OCI-LY7 (cell line): ENCODE measurements around the gene DAW1. TPM values are rescaled to one million over a fixed set of nuclear protein-coding genes. Genes with fewer than 3 reads are reported as not detected.

Experiments used
- BruUV-seq: library from RNA; stranded (reverse); fragments of 400-500 nt; replicated peaks from 2 replicates; lab custom pipeline; 2021; lab: Mats Ljungman, UMichigan
- CTCF ChIA-PET: fragments of 300-600 bp; sonication (Branson Sonifier 250); formaldehyde crosslinking; loops from one replicate; lab custom pipeline; 2022; ENCODE audit warnings: antibody characterized with exemption; ENCODE audit not compliant: unreplicated experiment; lab: Charles Lee
- POLR2A ChIA-PET: fragments of 300-600 bp; sonication (Branson Sonifier 250); formaldehyde crosslinking; loops from one replicate; lab custom pipeline; 2022; ENCODE audit warnings: antibody characterized with exemption; lab: Charles Lee
- DNase-seq: peaks from one replicate; pipeline ENCODE4 v3.0.0-alpha.2; 2015; ENCODE audit warnings: low spot score
- H2AFZ ChIP-seq: fragments of 200-600 bp; sonication (generic), shearing (Covaris generic); 2 replicates; pipeline ENCODE4 v1.6.1; 2014; ENCODE audit warnings: mild to moderate bottlenecking, antibody characterized with exemption, low read length, moderate library complexity
- H3K27ac ChIP-seq: fragments of 200-600 bp; sonication (generic); 2 replicates; pipeline ENCODE4 v1.5.1; 2014; ENCODE audit warnings: mixed run types, low read depth, mild to moderate bottlenecking, moderate library complexity, low read length, inconsistent platforms; ENCODE audit not compliant: poor library complexity, severe bottlenecking
- H3K36me3 ChIP-seq: fragments of 200-600 bp; sonication (generic); 2 replicates; pipeline ENCODE4 v1.6.1; 2014; ENCODE audit warnings: mild to moderate bottlenecking, antibody characterized with exemption, low read length, moderate library complexity, mixed read lengths; ENCODE audit not compliant: insufficient read depth
- H3K4me1 ChIP-seq: fragments of 200-600 bp; sonication (generic); 2 replicates; pipeline ENCODE4 v1.5.1; 2014; ENCODE audit warnings: mild to moderate bottlenecking, low read length; ENCODE audit not compliant: insufficient read depth, poor library complexity, severe bottlenecking
- H3K4me2 ChIP-seq: fragments of 200-600 bp; sonication (generic); 2 replicates; pipeline ENCODE4 v1.6.1; 2014; ENCODE audit warnings: mild to moderate bottlenecking, low read length
- H3K4me3 ChIP-seq: fragments of 200-600 bp; sonication (generic); 2 replicates; pipeline ENCODE4 v1.5.1; 2014; ENCODE audit warnings: mild to moderate bottlenecking, low read depth, low read length; ENCODE audit not compliant: poor library complexity, severe bottlenecking
- H3K79me2 ChIP-seq: fragments of 200-600 bp; sonication (generic); 2 replicates; pipeline ENCODE4 v1.6.1; 2016; ENCODE audit warnings: low read depth, mild to moderate bottlenecking, low read length, moderate library complexity, mixed read lengths; ENCODE audit not compliant: insufficient read depth
- H3K9me2 ChIP-seq: fragments of 200-600 bp; sonication (generic); 2 replicates; pipeline ENCODE4 v1.6.1; 2016; ENCODE audit warnings: mild to moderate bottlenecking, low read length, mixed read lengths; ENCODE audit not compliant: insufficient read depth
- H3K9me3 ChIP-seq: fragments of 200-600 bp; sonication (generic); 2 replicates; pipeline ENCODE4 v1.6.1; 2014; ENCODE audit warnings: mild to moderate bottlenecking, mixed run types, low read length, mixed read lengths
- H4K20me1 ChIP-seq: fragments of 200-600 bp; sonication (generic); 2 replicates; pipeline ENCODE4 v1.6.1; 2014; ENCODE audit warnings: mild to moderate bottlenecking, antibody characterized with exemption, low read length, moderate library complexity, mixed read lengths; ENCODE audit not compliant: insufficient read depth
- EZH2phosphoT487 ChIP-seq: fragments of 200-600 bp; sonication (generic); IDR thresholded peaks from 2 replicates; pipeline ENCODE4 v1.6.1; 2018; ENCODE audit warnings: low read depth, borderline replicate concordance, mild to moderate bottlenecking, mixed run types, antibody characterized with exemption, low read length, moderate library complexity, mixed read lengths
- intact Hi-C: fragments of 100-400 bp; cut with micrococcal nuclease; formaldehyde crosslinking; loops from one replicate; pipeline ENCODE4 v1.10.0; 2022; ENCODE audit not compliant: unreplicated experiment
- total RNA-seq, 2 experiments: library from RNA; depleted of rRNA in 1 of 2; stranded (reverse); fragments of >200 nt in 1 of 2; shearing (Covaris generic) in 1 of 2; gene quantifications; 2 replicates each; pipeline ENCODE4 v1.2.3, GENCODE V29; 2014 to 2022
- TF ChIP-seq, protein P1 (sequence below): fragments of 200-600 bp; sonication (generic); conservative IDR thresholded peaks from 2 replicates; pipeline ENCODE4 v1.5.1; 2014; ENCODE audit warnings: mild to moderate bottlenecking, antibody characterized with exemption, low read length, moderate library complexity, mixed read lengths

The DAW1 gene
- total RNA-seq, 2 experiments from 2014 or later = not detected

GRCh38 chr2:227824711-227825110 lies 46.7 kb upstream of the DAW1 start:
- Histone ChIP-seq H3K9me2 (no peaks in the 10 kb centered on the region), H3K9me3 (no peaks in the 10 kb centered on the region), H4K20me1 (no peaks in the 10 kb centered on the region), H2AFZ (no peak overlapping the region), H3K36me3 (no peaks in the 10 kb centered on the region), H3K27ac (no peak overlapping the region), H3K4me1 (no peaks in the 10 kb centered on the region), H3K4me2 (no peak overlapping the region), H3K79me2 (no peaks in the 10 kb centered on the region), H3K4me3 (no peak overlapping the region)
- ChIA-PET POLR2A (interaction anchor here (0.9 kb wide), 1 partner anchor 29 kb away, joined by 5 read pairs; no protein-coding TSS in a partner anchor), CTCF (no interaction called here)
- TF ChIP-seq EZH2phosphoT487 = no peak
- TF ChIP-seq, protein P1, sequence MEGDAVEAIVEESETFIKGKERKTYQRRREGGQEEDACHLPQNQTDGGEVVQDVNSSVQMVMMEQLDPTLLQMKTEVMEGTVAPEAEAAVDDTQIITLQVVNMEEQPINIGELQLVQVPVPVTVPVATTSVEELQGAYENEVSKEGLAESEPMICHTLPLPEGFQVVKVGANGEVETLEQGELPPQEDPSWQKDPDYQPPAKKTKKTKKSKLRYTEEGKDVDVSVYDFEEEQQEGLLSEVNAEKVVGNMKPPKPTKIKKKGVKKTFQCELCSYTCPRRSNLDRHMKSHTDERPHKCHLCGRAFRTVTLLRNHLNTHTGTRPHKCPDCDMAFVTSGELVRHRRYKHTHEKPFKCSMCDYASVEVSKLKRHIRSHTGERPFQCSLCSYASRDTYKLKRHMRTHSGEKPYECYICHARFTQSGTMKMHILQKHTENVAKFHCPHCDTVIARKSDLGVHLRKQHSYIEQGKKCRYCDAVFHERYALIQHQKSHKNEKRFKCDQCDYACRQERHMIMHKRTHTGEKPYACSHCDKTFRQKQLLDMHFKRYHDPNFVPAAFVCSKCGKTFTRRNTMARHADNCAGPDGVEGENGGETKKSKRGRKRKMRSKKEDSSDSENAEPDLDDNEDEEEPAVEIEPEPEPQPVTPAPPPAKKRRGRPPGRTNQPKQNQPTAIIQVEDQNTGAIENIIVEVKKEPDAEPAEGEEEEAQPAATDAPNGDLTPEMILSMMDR = no peak
- DNase-seq = no peak
- intact Hi-C loops = no loop called here
- no TSS peak for BruUV-seq

DNA sequence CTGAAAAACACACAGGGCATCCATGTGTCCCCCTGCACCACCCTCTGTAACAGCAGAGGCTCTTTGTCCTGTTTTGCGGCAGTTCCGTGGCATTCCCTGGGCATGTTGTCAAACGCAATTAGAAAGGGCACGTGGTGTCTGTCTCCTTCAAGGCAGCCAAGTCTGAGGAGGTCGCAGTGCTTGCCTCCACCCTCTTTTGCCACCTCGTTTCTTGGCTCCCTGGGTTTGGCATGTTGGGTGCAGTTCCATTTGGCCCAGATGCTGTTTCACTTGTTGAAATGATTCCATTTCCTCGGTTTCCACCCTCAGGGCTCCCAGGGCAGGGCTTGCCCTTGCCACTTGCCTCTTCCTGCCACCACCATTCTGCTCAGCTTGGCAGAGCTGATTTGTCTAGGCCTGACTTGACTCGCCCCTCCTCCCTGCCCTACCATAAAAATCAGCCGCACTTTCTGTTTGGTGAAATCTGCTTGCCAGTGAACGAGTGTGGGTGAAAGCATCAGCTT lies 45.4 kb upstream of the DAW1 start:
- H3K27ac ChIP-seq = no peak overlapping the region
- H3K36me3 ChIP-seq = no peaks in the 10 kb centered on the region
- no peak overlapping the region for H3K4me3 ChIP-seq
- no peaks in the 10 kb centered on the region for H3K9me3 ChIP-seq
- no peak overlapping the region for H3K4me2 ChIP-seq
- no peaks in the 10 kb centered on the region for H3K9me2 ChIP-seq
- intact Hi-C loops = no loop called here
- H2AFZ ChIP-seq = no peak overlapping the region
- H3K4me1 ChIP-seq = no peaks in the 10 kb centered on the region
- no peaks in the 10 kb centered on the region for H3K79me2 ChIP-seq
- ChIA-PET CTCF (no interaction called here), POLR2A (no interaction called here)
- no peaks in the 10 kb centered on the region for H4K20me1 ChIP-seq
- TF ChIP-seq, protein P1 = no peak
- no peak for TF ChIP-seq EZH2phosphoT487
- no TSS peak for BruUV-seq
- DNase-seq = no peak

GRCh38 chr2:227826563-227826962 lies 44.9 kb upstream of the DAW1 start:
- no peaks in the 10 kb centered on the region for H4K20me1 ChIP-seq
- no peak for TF ChIP-seq EZH2phosphoT487
- TF ChIP-seq, protein P1 = no peak
- H3K9me3 ChIP-seq = no peaks in the 10 kb centered on the region
- ChIA-PET POLR2A (no interaction called here), CTCF (no interaction called here)
- no peaks in the 10 kb centered on the region for H3K36me3 ChIP-seq
- no peak overlapping the region for H3K4me2 ChIP-seq
- H3K79me2 ChIP-seq = no peaks in the 10 kb centered on the region
- H3K4me1 ChIP-seq = no peaks in the 10 kb centered on the region
- H3K9me2 ChIP-seq = no peaks in the 10 kb centered on the region
- intact Hi-C loops = no loop called here
- DNase-seq = no peak
- BruUV-seq = no TSS peak
- no peak overlapping the region for H2AFZ ChIP-seq
- H3K4me3 ChIP-seq = no peak overlapping the region
- no peak overlapping the region for H3K27ac ChIP-seq
